Ovary (tissue), 9 donors: ENCODE measurements around the gene SRCIN1. TPM values are rescaled to one million over a fixed set of nuclear protein-coding genes. Genes with fewer than 3 reads are reported as not detected.

Experiments
- DNase-seq, 5 donors: peaks; one replicate each; pipeline ENCODE4 v3.0.0-alpha.2; 2019 to 2020
- H3K27ac ChIP-seq, 2 donors: fragments of 200-600 bp; one replicate each; pipeline versions ENCODE4 v1.5.1 to v1.8.0; 2019 to 2022
- H3K27me3 ChIP-seq: fragments of 200-600 bp; one replicate; pipeline ENCODE4 v1.8.0; 2022
- H3K36me3 ChIP-seq: fragments of 200-600 bp; sonication (generic); one replicate; pipeline ENCODE4 v1.5.1; 2019
- H3K4me1 ChIP-seq: one replicate; pipeline ENCODE4 v1.8.1; 2013; ENCODE audit warnings: mild to moderate bottlenecking, moderate library complexity; ENCODE audit not compliant: insufficient read depth
- H3K4me3 ChIP-seq: fragments of 200-600 bp; sonication (generic); one replicate; pipeline ENCODE4 v1.5.1; 2017
- H3K9me3 ChIP-seq, 2 donors: fragments of 200-600 bp in 1 of 2; sonication (generic) in 1 of 2; one replicate each; pipeline versions ENCODE4 v1.5.1 to v1.8.1; 2013 to 2019; ENCODE audit warnings: mild to moderate bottlenecking in 1 of 2, moderate library complexity in 1 of 2
- EP300 ChIP-seq: sonication (generic); formaldehyde crosslinking; IDR thresholded peaks from one replicate; pipeline ENCODE4 v1.6.1; 2017; ENCODE audit warnings: antibody characterized with exemption
- POLR2A ChIP-seq: fragments of 450-650 bp; IDR thresholded peaks from one replicate; pipeline ENCODE4 v1.6.1; 2017; ENCODE audit warnings: antibody characterized with exemption, mild to moderate bottlenecking, moderate library complexity
- WGBS, 3 donors: extraction: QIAGEN DNeasy Blood & Tissue Kit in 1 of 3; methylation state at CpG; one replicate each; pipeline versions ENCODE4 v1.1.5 to v1.1.7; 2013 to 2017; 5-methylcytosine and 5-hydroxymethylcytosine counted together
- intact Hi-C, 4 donors: fragments of 100-400 bp; cut with DNase I; formaldehyde crosslinking; loops; one replicate each; pipeline versions ENCODE4 v1.11.0 to v1.15.1; 2022 to 2023
- polyA plus RNA-seq, 2 donors: library from polyadenylated mRNA; stranded (reverse); fragments of 200-250 nt in 1 of 2; fragments of 350-450 nt in 1 of 2; fragmentation: Illumina TruSeq in 1 of 2; extraction: RNeasy Lipid Tissue Mini Kit (QIAGEN cat#74804) in 1 of 2; gene quantifications; one replicate each; pipeline ENCODE4 v1.2.3, GENCODE V29; 2013 to 2014
- total RNA-seq, 7 donors: library from RNA; depleted of rRNA in 2 of 7; stranded (reverse); fragments of >200 nt in 2 of 7; fragmentation: NEBNext Ultra II Directional in 3 of 7; extraction: Animal tissue kit (Norgen Biotek cat#: 25700) in 3 of 7; gene quantifications; one replicate each; pipeline versions ENCODE4 v1.1.0 to v1.2.4, GENCODE V29; 2016 to 2023
- TF ChIP-seq, protein P1 (sequence below), 3 donors: fragments of 450-650 bp in 2 of 3; fragments of 200-600 bp in 1 of 3; IDR thresholded peaks; one replicate each; pipeline versions ENCODE4 v1.5.1 to v1.8.0; 2016 to 2022; ENCODE audit warnings: antibody characterized with exemption in 3 of 3, mild to moderate bottlenecking in 1 of 3
- donor health status: DM: no; HTN: no; CAD: no; lungs with moderate emphysema.
- donor health status: DM: no; HTN: no; CAD: no.
- donor health status: Bipolar disorder and iron deficiency.
- donor health status: DM: yes; HTN: yes; CAD: no.
- donor health status: DM: no; HTN: no; CAD: no.
- donor health status: DM: yes; HTN: yes; CAD: no.

SRCIN1 gene
- total and polyA plus RNA-seq, 9 donors: 0.18 to 3.0 (median 1.0) TPM

DNA sequence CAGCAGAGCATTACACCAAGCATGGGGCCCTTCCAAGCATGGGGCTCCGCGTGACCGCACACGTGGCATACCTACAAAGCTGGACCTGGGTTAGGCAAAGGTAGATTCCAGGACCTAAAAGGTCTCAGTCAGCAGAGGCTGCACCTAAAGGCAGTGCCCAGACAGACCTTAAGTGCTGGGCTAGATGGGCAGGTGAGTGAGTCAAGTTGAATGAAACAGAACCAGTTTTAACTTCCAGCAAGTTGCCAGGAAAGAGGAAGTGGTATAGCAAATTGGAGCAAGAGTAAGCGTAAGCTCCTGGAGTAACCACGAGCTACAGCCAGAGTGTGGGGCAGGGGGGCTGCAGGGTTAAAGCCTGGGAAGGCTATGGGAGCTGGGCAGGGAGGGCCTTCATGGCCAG is 49.5 kb downstream of the SRCIN1 start:
- intact Hi-C loops: loop anchor here in 2 of 4 donors (2.0 to 5.0 kb wide), 2 partner anchors 106 to 111 kb away; no protein-coding TSS in a partner anchor
- Histone ChIP-seq H3K4me1 (peaks cover 8% of the 10 kb centered on the region), H3K9me3 (no peaks in the 10 kb centered on the region), H3K27me3 (no peaks in the 10 kb centered on the region), H3K36me3 (no peaks in the 10 kb centered on the region), H3K4me3 (no peak overlapping the region), H3K27ac (no peak overlapping the region)
- TF ChIP-seq, protein P1, sequence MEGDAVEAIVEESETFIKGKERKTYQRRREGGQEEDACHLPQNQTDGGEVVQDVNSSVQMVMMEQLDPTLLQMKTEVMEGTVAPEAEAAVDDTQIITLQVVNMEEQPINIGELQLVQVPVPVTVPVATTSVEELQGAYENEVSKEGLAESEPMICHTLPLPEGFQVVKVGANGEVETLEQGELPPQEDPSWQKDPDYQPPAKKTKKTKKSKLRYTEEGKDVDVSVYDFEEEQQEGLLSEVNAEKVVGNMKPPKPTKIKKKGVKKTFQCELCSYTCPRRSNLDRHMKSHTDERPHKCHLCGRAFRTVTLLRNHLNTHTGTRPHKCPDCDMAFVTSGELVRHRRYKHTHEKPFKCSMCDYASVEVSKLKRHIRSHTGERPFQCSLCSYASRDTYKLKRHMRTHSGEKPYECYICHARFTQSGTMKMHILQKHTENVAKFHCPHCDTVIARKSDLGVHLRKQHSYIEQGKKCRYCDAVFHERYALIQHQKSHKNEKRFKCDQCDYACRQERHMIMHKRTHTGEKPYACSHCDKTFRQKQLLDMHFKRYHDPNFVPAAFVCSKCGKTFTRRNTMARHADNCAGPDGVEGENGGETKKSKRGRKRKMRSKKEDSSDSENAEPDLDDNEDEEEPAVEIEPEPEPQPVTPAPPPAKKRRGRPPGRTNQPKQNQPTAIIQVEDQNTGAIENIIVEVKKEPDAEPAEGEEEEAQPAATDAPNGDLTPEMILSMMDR (IDR thresholded peaks at IDR 0.05): no peak
- TF ChIP-seq POLR2A (no peak), EP300 (no peak)
- DNase-seq: no peak
- 86 to 93% (median 89%) methylated on average over 6 of the region's 6 CpGs for WGBS, 3 donors

DNA sequence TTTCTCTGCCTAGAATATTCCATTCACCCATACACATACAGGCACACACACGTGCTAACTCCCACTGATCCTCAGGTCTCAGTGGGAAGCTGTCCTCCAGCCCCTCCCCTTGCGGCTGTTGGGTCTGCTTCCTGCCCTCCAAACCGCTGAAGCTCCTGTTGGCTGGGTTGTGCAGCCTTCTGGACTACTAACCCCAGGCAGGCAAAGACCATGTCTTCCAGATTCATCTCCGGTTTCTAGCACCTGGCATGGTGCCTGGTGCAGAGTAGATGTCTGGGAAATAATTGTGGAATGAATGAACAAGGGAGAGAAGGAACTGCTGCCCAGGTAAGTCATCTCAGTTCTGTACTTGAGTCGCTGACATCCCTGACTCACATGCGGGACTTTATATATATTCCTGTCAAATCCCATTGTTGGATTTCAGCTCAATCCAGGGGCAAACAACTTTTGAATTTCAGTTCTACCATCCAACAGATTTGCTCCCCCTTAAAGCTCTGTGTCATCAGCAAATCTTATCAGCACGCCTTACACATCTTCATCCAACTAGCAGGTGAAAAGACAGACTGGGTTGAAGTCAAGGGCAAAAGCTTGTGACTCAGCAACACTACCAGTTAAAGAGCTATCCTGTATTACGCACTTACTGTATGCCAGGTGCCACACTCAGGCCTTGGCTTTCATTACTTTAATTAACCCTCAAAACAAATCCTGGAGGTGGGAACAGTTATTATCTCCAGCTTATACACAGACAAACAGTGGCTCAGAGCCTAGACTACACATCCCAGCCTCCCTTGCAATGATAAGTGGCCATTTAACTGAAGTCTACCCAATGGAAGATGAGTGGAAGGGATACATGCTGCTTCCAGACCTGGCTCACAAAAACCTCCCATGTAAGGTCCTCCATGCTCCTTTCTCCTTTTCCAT is 51.1 kb downstream of the SRCIN1 start:
- H3K4me1 ChIP-seq: peaks cover 8% of the 10 kb centered on the region
- H3K27me3 ChIP-seq: no peaks in the 10 kb centered on the region
- no peak overlapping the region for H3K4me3 ChIP-seq
- DNase-seq: no peak
- no peaks in the 10 kb centered on the region for H3K36me3 ChIP-seq
- no peak overlapping the region for H3K27ac ChIP-seq
- WGBS, 3 donors: 49 to 57% (median 54%) methylated on average over 8 of the region's 8 CpGs
- H3K9me3 ChIP-seq: no peaks in the 10 kb centered on the region
- intact Hi-C loops: loop anchor here in 1 of 4 donors (5.0 kb wide), 1 partner anchor 108 kb away; no protein-coding TSS in a partner anchor
- TF ChIP-seq, protein P1 (IDR thresholded peaks at IDR 0.05): no peak
- TF ChIP-seq POLR2A (no peak), EP300 (no peak)

DNA sequence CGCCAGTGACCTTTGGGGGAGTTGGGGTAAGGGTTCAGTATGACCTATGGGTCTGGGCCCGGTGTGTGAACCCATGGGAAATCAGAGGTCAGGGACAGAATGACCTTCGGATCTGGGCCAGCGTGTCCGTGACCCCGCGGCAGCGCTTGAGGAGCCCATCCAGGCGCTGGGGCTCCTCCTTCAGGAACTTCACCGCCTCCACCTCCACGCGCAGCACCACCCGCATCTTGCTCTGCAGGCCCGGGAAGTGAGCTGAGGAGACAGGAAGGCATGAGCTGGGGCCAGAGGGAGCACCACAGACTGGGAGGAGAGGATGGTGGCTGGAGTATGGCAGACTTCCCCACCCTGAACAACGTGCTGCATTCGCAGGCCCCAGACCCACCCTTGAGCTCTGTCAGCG is 53.4 kb downstream of the SRCIN1 start:
- DNase-seq: no peak
- no peaks in the 10 kb centered on the region for H3K9me3 ChIP-seq
- H3K4me1 ChIP-seq: no peaks in the 10 kb centered on the region
- H3K4me3 ChIP-seq: no peak overlapping the region
- no peak overlapping the region for H3K27ac ChIP-seq
- H3K27me3 ChIP-seq: no peaks in the 10 kb centered on the region
- no peaks in the 10 kb centered on the region for H3K36me3 ChIP-seq
- 85 to 92% (median 88%) methylated on average over 17 of the region's 17 CpGs for WGBS, 3 donors
- intact Hi-C loops: no loop called here
- TF ChIP-seq, protein P1 (IDR thresholded peaks at IDR 0.05): no peak
- TF ChIP-seq POLR2A (no peak), EP300 (no peak)

DNA sequence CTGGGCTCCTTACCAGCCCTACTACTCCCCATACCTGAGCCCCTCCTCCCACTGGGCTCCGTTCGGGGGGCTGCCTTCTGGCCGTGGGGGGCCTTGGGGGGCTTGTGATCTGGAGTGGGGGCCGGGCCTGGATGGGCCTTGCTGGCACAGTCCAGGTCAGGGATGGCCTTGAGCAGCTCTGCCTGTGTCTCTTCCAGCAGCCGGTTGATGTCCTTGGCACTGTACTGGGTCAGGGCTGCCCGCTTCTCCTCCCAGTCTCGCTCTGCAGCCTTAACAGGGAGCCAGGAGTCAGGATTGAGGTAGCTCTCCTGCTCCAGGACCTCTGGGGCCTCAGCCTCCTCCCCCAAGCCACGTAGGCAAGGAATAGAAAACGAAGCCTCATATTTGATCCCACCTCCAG is 54.6 kb downstream of the SRCIN1 start:
- Histone ChIP-seq H3K27me3 (no peaks in the 10 kb centered on the region), H3K36me3 (no peaks in the 10 kb centered on the region), H3K27ac (no peak overlapping the region), H3K9me3 (no peaks in the 10 kb centered on the region), H3K4me1 (no peaks in the 10 kb centered on the region), H3K4me3 (no peak overlapping the region)
- WGBS, 3 donors: 25 to 54% (median 31%) methylated on average over 9 of the region's 9 CpGs
- DNase-seq: no peak
- no peak for TF ChIP-seq POLR2A
- TF ChIP-seq, protein P1 (IDR thresholded peaks at IDR 0.05): no peak
- no peak for TF ChIP-seq EP300
- intact Hi-C loops: no loop called here
